Muscle layer of duodenum (tissue), 2 donors: Measurements from ENCODE around the gene SGCD.
A peak's percentile ranks its signal among the peaks of the same experiment; 100 is the strongest.

Experiments used
- H3K27ac ChIP-seq: one replicate; pipeline ENCODE4 v1.7.0; 2013; ENCODE audit warnings: mild to moderate bottlenecking, low read length
- H3K27me3 ChIP-seq: one replicate; pipeline ENCODE4 v1.7.0; 2013; ENCODE audit warnings: low read depth, mild to moderate bottlenecking, control low read depth, low read length
- H3K36me3 ChIP-seq, 2 donors: one replicate each; pipeline ENCODE4 v1.7.0; 2013; ENCODE audit warnings: low read length in 2 of 2, control low read depth in 1 of 2, mild to moderate bottlenecking in 1 of 2; ENCODE audit not compliant: insufficient read depth in 2 of 2, control insufficient read depth in 1 of 2
- H3K4me1 ChIP-seq, 2 donors: one replicate each; pipeline ENCODE4 v1.7.0; 2013; ENCODE audit warnings: low read length in 2 of 2, mild to moderate bottlenecking in 2 of 2, control low read depth in 1 of 2, moderate library complexity in 1 of 2; ENCODE audit not compliant: insufficient read depth in 2 of 2, control insufficient read depth in 1 of 2
- H3K4me3 ChIP-seq, 2 donors: one replicate each; pipeline ENCODE4 v1.7.0; 2013; ENCODE audit warnings: low read length in 2 of 2, low read depth in 1 of 2, mild to moderate bottlenecking in 1 of 2
- H3K9me3 ChIP-seq, 2 donors: one replicate each; pipeline ENCODE4 v1.7.0; 2013; ENCODE audit warnings: low read length in 2 of 2, control low read depth in 1 of 2, mild to moderate bottlenecking in 1 of 2; ENCODE audit not compliant: control insufficient read depth in 1 of 2
- donor health status: healthy.

Gene SGCD

GRCh38 chr5:156386976-156387375 lies 60.0 kb downstream of the SGCD start:
- H3K4me1 ChIP-seq, result peaks cover 0 to 23% of the 10 kb centered on the region in 2 donors
- no peaks in the 10 kb centered on the region for H3K36me3 ChIP-seq
- no peaks in the 10 kb centered on the region for H3K27me3 ChIP-seq
- H3K4me3 ChIP-seq, result no peak overlapping the region
- H3K27ac ChIP-seq, result no peak overlapping the region
- no peaks in the 10 kb centered on the region for H3K9me3 ChIP-seq

GRCh38 chr5:156387391-156387790 lies 60.4 kb downstream of the SGCD start:
- Histone ChIP-seq H3K4me3 (no peak overlapping the region), H3K27ac (no peak overlapping the region), H3K27me3 (no peaks in the 10 kb centered on the region), H3K4me1 (peaks cover 0 to 23% of the 10 kb centered on the region in 2 donors), H3K36me3 (no peaks in the 10 kb centered on the region), H3K9me3 (no peaks in the 10 kb centered on the region)

- peaks cover 0 to 22% of the 10 kb centered on the region in 2 donors for H3K4me1 ChIP-seq
- no peak overlapping the region for H3K4me3 ChIP-seq
- H3K36me3 ChIP-seq, result no peaks in the 10 kb centered on the region
- no peaks in the 10 kb centered on the region for H3K9me3 ChIP-seq
- no peak overlapping the region for H3K27ac ChIP-seq
- no peaks in the 10 kb centered on the region for H3K27me3 ChIP-seq
These were observed 61.3 kb downstream of the SGCD start for GRCh38 chr5:156388233-156388632.

- Histone ChIP-seq H3K9me3 (no peaks in the 10 kb centered on the region), H3K27me3 (no peaks in the 10 kb centered on the region), H3K27ac (no peak overlapping the region), H3K36me3 (no peaks in the 10 kb centered on the region), H3K4me1 (peaks cover 0 to 31% of the 10 kb centered on the region in 2 donors), H3K4me3 (no peak overlapping the region)
These were observed 64.2 kb downstream of the SGCD start for GRCh38 chr5:156391139-156391538.

GRCh38 chr5:156393980-156394379 lies 67.0 kb downstream of the SGCD start:
- no peak overlapping the region for H3K27ac ChIP-seq
- H3K27me3 ChIP-seq, result no peaks in the 10 kb centered on the region
- peaks cover 0 to 27% of the 10 kb centered on the region in 2 donors for H3K4me1 ChIP-seq
- H3K36me3 ChIP-seq, result no peaks in the 10 kb centered on the region
- H3K4me3 ChIP-seq, result no peak overlapping the region
- H3K9me3 ChIP-seq, result no peaks in the 10 kb centered on the region

GRCh38 chr5:156394642-156395305 lies 67.8 kb downstream of the SGCD start:
- Histone ChIP-seq H3K4me3 (no peak overlapping the region), H3K36me3 (no peaks in the 10 kb centered on the region), H3K9me3 (no peaks in the 10 kb centered on the region), H3K27ac (peak overlapping the region; percentile 24), H3K4me1 (peaks cover 3 to 24% of the 10 kb centered on the region in 2 donors), H3K27me3 (no peaks in the 10 kb centered on the region)

GRCh38 chr5:156395306-156395675 lies 68.3 kb downstream of the SGCD start:
- peaks cover 6 to 29% of the 10 kb centered on the region in 2 donors for H3K4me1 ChIP-seq
- H3K36me3 ChIP-seq, result no peaks in the 10 kb centered on the region

GRCh38 chr5:156396063-156396829 lies 69.3 kb downstream of the SGCD start:
- H3K9me3 ChIP-seq, result no peaks in the 10 kb centered on the region
- H3K27me3 ChIP-seq, result no peaks in the 10 kb centered on the region
- H3K4me3 ChIP-seq, result no peak overlapping the region
- H3K36me3 ChIP-seq, result no peaks in the 10 kb centered on the region
- peak overlapping the region; percentile 24 for H3K27ac ChIP-seq
- H3K4me1 ChIP-seq, result peaks cover 6 to 37% of the 10 kb centered on the region in 2 donors

More at GRCh38 chr5:156395306-156395675, 68.3 kb downstream of the SGCD start:
- Histone ChIP-seq H3K4me3 (no peak overlapping the region), H3K9me3 (no peaks in the 10 kb centered on the region), H3K27me3 (no peaks in the 10 kb centered on the region), H3K27ac (peak overlapping the region; percentile 24)

GRCh38 chr5:156396830-156397081 lies 69.8 kb downstream of the SGCD start:
- Histone ChIP-seq H3K4me1 (peaks cover 6 to 39% of the 10 kb centered on the region in 2 donors), H3K36me3 (no peaks in the 10 kb centered on the region), H3K4me3 (no peak overlapping the region), H3K27ac (no peak overlapping the region), H3K27me3 (no peaks in the 10 kb centered on the region), H3K9me3 (no peaks in the 10 kb centered on the region)

- no peaks in the 10 kb centered on the region for H3K27me3 ChIP-seq
- H3K36me3 ChIP-seq, result no peaks in the 10 kb centered on the region
- no peak overlapping the region for H3K4me3 ChIP-seq
- H3K9me3 ChIP-seq, result no peaks in the 10 kb centered on the region
- H3K27ac ChIP-seq, result peak overlapping the region; percentile 0
- H3K4me1 ChIP-seq, result peaks cover 6 to 39% of the 10 kb centered on the region in 2 donors
These were observed 72.4 kb downstream of the SGCD start for GRCh38 chr5:156399323-156399722.

GRCh38 chr5:156400231-156400986 lies 73.4 kb downstream of the SGCD start:
- no peaks in the 10 kb centered on the region for H3K27me3 ChIP-seq
- H3K36me3 ChIP-seq, result no peaks in the 10 kb centered on the region
- no peak overlapping the region for H3K27ac ChIP-seq

More at GRCh38 chr5:156400231-156400986, 73.4 kb downstream of the SGCD start:
- Histone ChIP-seq H3K9me3 (no peaks in the 10 kb centered on the region), H3K4me3 (no peak overlapping the region), H3K4me1 (peaks cover 6 to 33% of the 10 kb centered on the region in 2 donors)
